HCT116 (cell line): ENCODE measurements around the gene NBAS. TPM values are rescaled to one million over a fixed set of nuclear protein-coding genes. Genes with fewer than 3 reads are reported as not detected.

Source experiments
- ATAC-seq: fragments of 200-7000 bp; cut with Tn5 transposase; 2 replicates; pipeline ENCODE4 v1.9.1; 2020; ENCODE audit warnings: mild to moderate bottlenecking, moderate library complexity
- BruUV-seq: library from RNA; stranded (reverse); fragments of 400-500 nt; replicated peaks from 2 replicates; lab custom pipeline; 2021; lab: Mats Ljungman, UMichigan
- CTCF ChIA-PET: fragments of 300-600 bp; sonication (Branson Sonifier 250); formaldehyde crosslinking; loops from one replicate; lab custom pipeline; 2021; ENCODE audit warnings: antibody characterized with exemption; lab: Charles Lee
- POLR2A ChIA-PET: fragments of 300-600, 350-600 bp; sonication (Branson Sonifier 250); formaldehyde crosslinking; loops from one replicate; lab custom pipeline; 2021; ENCODE audit warnings: antibody characterized with exemption; lab: Charles Lee
- RAD21 ChIA-PET, 2 experiments: fragments of 300-600 bp; sonication (Branson Sonifier 250); formaldehyde crosslinking; loops; one replicate each; lab custom pipeline; 2023; ENCODE audit warnings: low total read pairs in 2 of 2; ENCODE audit not compliant: uncharacterized antibody in 2 of 2, unreplicated experiment in 2 of 2, low non-redundant PET in 1 of 2; lab: Charles Lee
- DNase-seq: peaks from one replicate; pipeline ENCODE4 v3.0.0-alpha.2; 2010; ENCODE audit warnings: low read depth, low spot score
- H2AFZ ChIP-seq: fragments of 200-600 bp; shearing (Covaris generic), sonication (generic); 2 replicates; pipeline ENCODE4 v1.6.1; 2017; ENCODE audit warnings: low read depth, mixed run types, mixed read lengths, antibody characterized with exemption, low read length; ENCODE audit not compliant: poor library complexity, severe bottlenecking
- H3K27ac ChIP-seq: 2 replicates; pipeline ENCODE4 v1.5.1; 2012; ENCODE audit warnings: low read depth, low read length
- H3K27me3 ChIP-seq: fragments of 200-600 bp; sonication (generic); 2 replicates; pipeline ENCODE4 v1.6.1; 2016; ENCODE audit warnings: mixed run types, low read length, mixed read lengths; ENCODE audit not compliant: insufficient read depth
- H3K36me3 ChIP-seq, 2 experiments: fragments of 200-500 bp in 1 of 2; fragments of 200-600 bp in 1 of 2; sonication (Bioruptor generic) in 1 of 2; sonication (generic) in 1 of 2; 2 replicates each; pipeline versions ENCODE4 v1.5.1 to v1.6.1; 2014 to 2016; ENCODE audit warnings: low read length in 2 of 2, inconsistent platforms in 1 of 2, mixed read lengths in 1 of 2, mixed run types in 1 of 2; ENCODE audit not compliant: insufficient read depth in 2 of 2, control insufficient read depth in 1 of 2
- H3K4me1 ChIP-seq, 2 experiments: fragments of 200-600 bp in 1 of 2; sonication (generic) in 1 of 2; 2 replicates each; pipeline versions ENCODE4 v1.5.1 to v1.6.1; 2012 to 2017; ENCODE audit warnings: low read length in 2 of 2, inconsistent platforms in 1 of 2, mild to moderate bottlenecking in 1 of 2, mixed read lengths in 1 of 2, mixed run types in 1 of 2, moderate library complexity in 1 of 2; ENCODE audit not compliant: insufficient read depth in 2 of 2, control insufficient read depth in 1 of 2
- H3K4me2 ChIP-seq: fragments of 200-600 bp; sonication (generic); 2 replicates; pipeline ENCODE4 v1.6.1; 2017; ENCODE audit warnings: mixed run types, low read length, mixed read lengths
- H3K4me3 ChIP-seq, 2 experiments: fragments of 200-600 bp in 1 of 2; sonication (generic) in 1 of 2; replicated peaks in 1 of 2; 2 replicates each; pipeline ENCODE4 v1.5.1; 2011 to 2016; ENCODE audit warnings: low read length in 2 of 2, control low read depth in 1 of 2, low read depth in 1 of 2, mild to moderate bottlenecking in 1 of 2, mixed read lengths in 1 of 2, mixed run types in 1 of 2
- H3K79me2 ChIP-seq: fragments of 200-600 bp; sonication (generic); 2 replicates; pipeline ENCODE4 v1.6.1; 2017; ENCODE audit warnings: mild to moderate bottlenecking, mixed run types, low read length, moderate library complexity, mixed read lengths; ENCODE audit not compliant: insufficient read depth
- H3K9ac ChIP-seq: fragments of 200-600 bp; sonication (generic); 2 replicates; pipeline ENCODE4 v1.6.1; 2016; ENCODE audit warnings: low read length, mixed read lengths
- H3K9me2 ChIP-seq: fragments of 200-600 bp; sonication (generic), shearing (Covaris generic); 2 replicates; pipeline ENCODE4 v1.6.1; 2017; ENCODE audit warnings: mixed run types, mild to moderate bottlenecking, moderate library complexity; ENCODE audit not compliant: insufficient read depth
- H3K9me3 ChIP-seq, 2 experiments: fragments of 200-500 bp in 1 of 2; fragments of 200-600 bp in 1 of 2; sonication (Bioruptor generic) in 1 of 2; sonication (generic) in 1 of 2; 2 replicates each; pipeline ENCODE4 v1.6.1; 2014 to 2017; ENCODE audit warnings: low read length in 2 of 2, mixed read lengths in 2 of 2, inconsistent platforms in 1 of 2, low read depth in 1 of 2, mild to moderate bottlenecking in 1 of 2, mixed run types in 1 of 2, moderate library complexity in 1 of 2; ENCODE audit not compliant: control insufficient read depth in 1 of 2, insufficient read depth in 1 of 2
- H4K20me1 ChIP-seq: fragments of 200-600 bp; sonication (generic), shearing (Covaris generic); 2 replicates; pipeline ENCODE4 v1.6.1; 2017; ENCODE audit warnings: mixed run types, mild to moderate bottlenecking, moderate library complexity; ENCODE audit not compliant: insufficient read depth
- CBX3 ChIP-seq: IDR thresholded peaks from 2 replicates; pipeline ENCODE4 v1.6.1; 2012; ENCODE audit warnings: low read depth
- CEBPB ChIP-seq: IDR thresholded peaks from 2 replicates; pipeline ENCODE4 v1.6.1; 2012; ENCODE audit warnings: low read depth
- EGR1 ChIP-seq: IDR thresholded peaks from 2 replicates; pipeline ENCODE4 v1.6.1; 2012; ENCODE audit warnings: low read depth
- ELF1 ChIP-seq: IDR thresholded peaks from 2 replicates; pipeline ENCODE4 v1.6.1; 2012; ENCODE audit warnings: low read depth, borderline replicate concordance
- EZH2 ChIP-seq: fragments of 200-600 bp; sonication (generic); IDR thresholded peaks from 2 replicates; pipeline ENCODE4 v1.6.1; 2017; ENCODE audit warnings: antibody characterized with exemption, mixed run types
- EZH2phosphoT487 ChIP-seq: fragments of 200-600 bp; IDR thresholded peaks from 2 replicates; pipeline ENCODE4 v1.6.1; 2018; ENCODE audit warnings: antibody characterized with exemption, borderline replicate concordance
- FOSL1 ChIP-seq: IDR thresholded peaks from 2 replicates; pipeline ENCODE4 v1.6.1; 2012; ENCODE audit warnings: low read depth
- POLR2A ChIP-seq: IDR thresholded peaks from 2 replicates; pipeline ENCODE4 v1.7.0; 2011; ENCODE audit warnings: borderline replicate concordance; ENCODE audit not compliant: insufficient read depth, insufficient read length; ENCODE audit errors: extremely low read depth
- RAD21 ChIP-seq: IDR thresholded peaks from 2 replicates; pipeline ENCODE4 v1.6.1; 2012; ENCODE audit warnings: low read depth, mild to moderate bottlenecking
- SIN3A ChIP-seq: IDR thresholded peaks from 2 replicates; pipeline ENCODE4 v1.6.1; 2012; ENCODE audit warnings: low read depth
- SP1 ChIP-seq: IDR thresholded peaks from 2 replicates; pipeline ENCODE4 v1.6.1; 2012; ENCODE audit warnings: low read depth
- SRF ChIP-seq: IDR thresholded peaks from 2 replicates; pipeline ENCODE4 v1.6.1; 2012; ENCODE audit warnings: low read depth
- TCF7L2 ChIP-seq: IDR thresholded peaks from 2 replicates; pipeline ENCODE4 v1.7.0; 2011; ENCODE audit warnings: borderline replicate concordance, inconsistent platforms; ENCODE audit not compliant: insufficient read depth, insufficient read length; ENCODE audit errors: extremely low read depth
- YY1 ChIP-seq: IDR thresholded peaks from 2 replicates; pipeline ENCODE4 v1.6.1; 2011; ENCODE audit warnings: low read length, low read depth, moderate library complexity, mild to moderate bottlenecking; ENCODE audit not compliant: insufficient replicate concordance; ENCODE audit errors: extremely low read depth
- ZFX ChIP-seq: fragments of 450-650 bp; IDR thresholded peaks from 2 replicates; pipeline ENCODE4 v1.6.1; 2017
- ZNF274 ChIP-seq: fragments of 200-500 bp; sonication (Bioruptor generic); IDR thresholded peaks from 2 replicates; pipeline ENCODE4 v1.6.1; 2014; ENCODE audit warnings: mild to moderate bottlenecking, low read depth, low read length, inconsistent platforms
- intact Hi-C: fragments of 100-400 bp; cut with micrococcal nuclease; formaldehyde crosslinking; loops from 2 replicates; pipeline ENCODE4 v1.10.0; 2022
- total RNA-seq: library from RNA; stranded (reverse); gene quantifications from one replicate; pipeline ENCODE4 v1.2.1, GENCODE V29; 2021; ENCODE audit not compliant: unreplicated experiment
- TF ChIP-seq, protein P1 (sequence below), 3 experiments: fragments of 200-600 bp in 1 of 3; sonication (generic) in 1 of 3; IDR thresholded peaks in 2 of 3; conservative IDR thresholded peaks in 1 of 3; 2 replicates each; pipeline ENCODE4 v1.5.1; 2012 to 2017; ENCODE audit warnings: low read depth in 2 of 3, low read length in 2 of 3, antibody characterized with exemption in 1 of 3, borderline replicate concordance in 1 of 3, control low read depth in 1 of 3, mild to moderate bottlenecking in 1 of 3, mixed read lengths in 1 of 3, mixed run types in 1 of 3, moderate library complexity in 1 of 3; ENCODE audit not compliant: insufficient read depth in 1 of 3

The NBAS gene
- total RNA-seq, 1 experiment from 2014 or later, result 32.8 TPM

DNA sequence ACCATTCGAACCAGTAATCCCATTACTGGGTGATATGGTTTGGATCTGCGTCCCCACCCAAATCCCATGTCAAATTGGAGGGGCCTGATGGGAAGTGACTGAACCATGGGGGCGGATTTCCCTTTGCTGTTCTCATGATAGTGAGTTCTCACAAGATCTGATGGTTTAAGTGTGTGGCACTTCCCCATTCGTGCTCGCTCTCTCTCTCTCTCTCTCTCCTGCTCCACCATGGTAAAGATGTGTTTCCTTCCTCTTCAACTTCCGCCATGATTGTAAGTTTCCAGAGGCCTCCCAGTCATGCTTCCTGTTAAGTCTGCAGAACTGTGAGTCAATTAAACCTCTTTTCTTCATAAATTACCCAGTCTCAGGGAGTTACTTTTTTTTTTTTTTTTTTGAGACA is 62.6 kb downstream of the NBAS start:
- no TSS peak for BruUV-seq
- no peak for ATAC-seq
- POLR2A ChIA-PET, result no interaction called here

DNA sequence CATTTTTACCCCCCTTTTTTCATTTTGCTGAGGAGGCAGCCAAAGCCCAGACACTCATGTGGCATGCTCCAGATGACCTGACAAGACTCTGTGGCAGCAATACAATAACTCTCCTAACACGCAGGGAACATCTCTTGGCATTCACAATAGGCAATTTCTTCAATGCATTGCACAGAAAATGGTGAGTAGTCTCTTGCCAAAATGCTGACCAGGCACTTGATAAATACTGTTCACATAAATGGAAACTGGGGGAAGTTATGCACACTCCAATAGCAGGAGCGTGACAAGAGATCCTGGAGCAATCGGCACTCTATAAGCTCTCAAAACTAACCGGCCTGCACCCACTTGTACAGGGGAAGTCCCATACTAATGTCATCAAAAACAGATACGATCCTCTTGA is 66.3 kb downstream of the NBAS start:
- Histone ChIP-seq H3K9me2 (no peaks in the 10 kb centered on the region), H3K27ac (no peak overlapping the region), H2AFZ (no peak overlapping the region), H3K4me1 (no peaks in the 10 kb centered on the region), H3K4me3 (no peak overlapping the region), H3K79me2 (no peaks in the 10 kb centered on the region), H4K20me1 (no peaks in the 10 kb centered on the region), H3K9me3 (no peaks in the 10 kb centered on the region), H3K36me3 (no peaks in the 10 kb centered on the region), H3K4me2 (no peak overlapping the region), H3K27me3 (no peaks in the 10 kb centered on the region), H3K9ac (no peak overlapping the region)
- intact Hi-C loops, result no loop called here
- no peak for TF ChIP-seq CEBPB
- TF ChIP-seq EGR1, result no peak
- no peak for TF ChIP-seq SP1
- no peak for TF ChIP-seq ZNF274
- no peak for TF ChIP-seq TCF7L2
- no peak for TF ChIP-seq SRF
- TF ChIP-seq POLR2A, result no peak
- no peak for TF ChIP-seq ZFX
- TF ChIP-seq, protein P1, sequence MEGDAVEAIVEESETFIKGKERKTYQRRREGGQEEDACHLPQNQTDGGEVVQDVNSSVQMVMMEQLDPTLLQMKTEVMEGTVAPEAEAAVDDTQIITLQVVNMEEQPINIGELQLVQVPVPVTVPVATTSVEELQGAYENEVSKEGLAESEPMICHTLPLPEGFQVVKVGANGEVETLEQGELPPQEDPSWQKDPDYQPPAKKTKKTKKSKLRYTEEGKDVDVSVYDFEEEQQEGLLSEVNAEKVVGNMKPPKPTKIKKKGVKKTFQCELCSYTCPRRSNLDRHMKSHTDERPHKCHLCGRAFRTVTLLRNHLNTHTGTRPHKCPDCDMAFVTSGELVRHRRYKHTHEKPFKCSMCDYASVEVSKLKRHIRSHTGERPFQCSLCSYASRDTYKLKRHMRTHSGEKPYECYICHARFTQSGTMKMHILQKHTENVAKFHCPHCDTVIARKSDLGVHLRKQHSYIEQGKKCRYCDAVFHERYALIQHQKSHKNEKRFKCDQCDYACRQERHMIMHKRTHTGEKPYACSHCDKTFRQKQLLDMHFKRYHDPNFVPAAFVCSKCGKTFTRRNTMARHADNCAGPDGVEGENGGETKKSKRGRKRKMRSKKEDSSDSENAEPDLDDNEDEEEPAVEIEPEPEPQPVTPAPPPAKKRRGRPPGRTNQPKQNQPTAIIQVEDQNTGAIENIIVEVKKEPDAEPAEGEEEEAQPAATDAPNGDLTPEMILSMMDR (IDR thresholded peaks at IDR 0.05 in 2 of 3, conservative IDR thresholded peaks at IDR 0.05 in 1 of 3; ENCODE audit: borderline replicate concordance in 1 of 3, insufficient read depth in 1 of 3, low read depth in 2 of 3, low read length in 2 of 3), result no peak
- TF ChIP-seq CBX3, result no peak
- BruUV-seq, result no TSS peak
- POLR2A ChIA-PET, result no interaction called here
- no peak for DNase-seq
- CTCF ChIA-PET, result no interaction called here
- no peak for ATAC-seq
- RAD21 ChIA-PET, result no interaction called here

More for the DNA sequence above, 62.6 kb downstream of the NBAS start:
- ChIA-PET RAD21 (no interaction called here), CTCF (no interaction called here)
- Histone ChIP-seq H3K9ac (no peak overlapping the region), H3K27me3 (no peaks in the 10 kb centered on the region), H3K79me2 (no peaks in the 10 kb centered on the region), H3K27ac (no peak overlapping the region), H4K20me1 (no peaks in the 10 kb centered on the region), H3K9me2 (no peaks in the 10 kb centered on the region), H2AFZ (no peak overlapping the region), H3K4me3 (no peak overlapping the region), H3K36me3 (0 out of 4 replicates have a peak, but pooled peaks cover 0 to 2% of the 10 kb centered on the region in 2 experiments), H3K9me3 (no peaks in the 10 kb centered on the region), H3K4me1 (no peaks in the 10 kb centered on the region), H3K4me2 (no peak overlapping the region)
- no peak for DNase-seq
- intact Hi-C loops, result no loop called here
- TF ChIP-seq, protein P1 (IDR thresholded peaks at IDR 0.05 in 2 of 3, conservative IDR thresholded peaks at IDR 0.05 in 1 of 3; ENCODE audit: borderline replicate concordance in 1 of 3, insufficient read depth in 1 of 3, low read depth in 2 of 3, low read length in 2 of 3), result no peak
- TF ChIP-seq FOSL1 (no peak), SIN3A (no peak), YY1 (no peak), SP1 (no peak), EZH2 (no peak), EZH2phosphoT487 (no peak), RAD21 (no peak), CEBPB (no peak), ELF1 (no peak), EGR1 (no peak)
